Right lobe of liver (tissue), 6 donors: ENCODE measurements around the gene PPM1J. TPM values are rescaled to one million over a fixed set of nuclear protein-coding genes. Genes with fewer than 3 reads are reported as not detected.

Experiments used
- ATAC-seq, 4 donors: fragments of 200-7000 bp; cut with Tn5 transposase; one replicate each; pipeline ENCODE4 v1.9.1; 2020; ENCODE audit warnings: mild to moderate bottlenecking in 4 of 4, moderate library complexity in 4 of 4
- DNase-seq, 3 donors: peaks; one replicate each; pipeline ENCODE4 v3.0.0-alpha.2; 2020
- H3K27ac ChIP-seq, 3 donors: fragments of 200-600 bp; one replicate each; pipeline ENCODE4 v1.8.0; 2022
- H3K27me3 ChIP-seq, 2 donors: fragments of 200-600 bp; one replicate each; pipeline ENCODE4 v1.8.0; 2022
- H3K36me3 ChIP-seq, 4 donors: fragments of 200-600 bp; sonication (generic) in 1 of 4; one replicate each; pipeline versions ENCODE4 v1.5.1 to v1.8.0; 2017 to 2022; ENCODE audit warnings: control low read depth in 1 of 4
- H3K4me1 ChIP-seq, 4 donors: fragments of 200-600 bp; sonication (generic) in 1 of 4; one replicate each; pipeline versions ENCODE4 v1.5.1 to v1.8.0; 2017 to 2022; ENCODE audit warnings: control low read depth in 1 of 4
- H3K4me3 ChIP-seq, 3 donors: fragments of 200-600 bp; one replicate each; pipeline ENCODE4 v1.8.0; 2022
- H3K9me3 ChIP-seq, 4 donors: fragments of 200-600 bp; sonication (generic) in 1 of 4; one replicate each; pipeline versions ENCODE4 v1.5.1 to v1.8.0; 2017 to 2022; ENCODE audit warnings: control low read depth in 1 of 4
- CTCF ChIP-seq, 4 donors: fragments of 200-600 bp in 3 of 4; fragments of 450-650 bp in 1 of 4; IDR thresholded peaks; one replicate each; pipeline versions ENCODE4 v1.5.1 to v1.8.0; 2016 to 2022; ENCODE audit warnings: antibody characterized with exemption in 4 of 4, mild to moderate bottlenecking in 2 of 4
- POLR2A ChIP-seq: fragments of 450-650 bp; IDR thresholded peaks from one replicate; pipeline ENCODE4 v1.6.1; 2017; ENCODE audit warnings: antibody characterized with exemption, mild to moderate bottlenecking
- WGBS: methylation state at CpG from one replicate; pipeline ENCODE4 v1.1.6; 2018; ENCODE audit warnings: low coverage, low lambda C conversion rate; ENCODE audit not compliant: insufficient coverage; ENCODE audit errors: missing lambda C conversion rate; 5-methylcytosine and 5-hydroxymethylcytosine counted together
- intact Hi-C, 2 donors: fragments of 100-400 bp; cut with DNase I; formaldehyde crosslinking; loops; one replicate each; pipeline versions ENCODE4 v1.11.2 to v1.14.1; 2022
- total RNA-seq, 6 experiments: library from RNA; depleted of rRNA in 2 of 6; stranded (reverse); fragments of >200 nt in 2 of 6; fragmentation: NEBNext Ultra II Directional in 3 of 6; extraction: Animal tissue kit (Norgen Biotek cat#: 25700) in 3 of 6; gene quantifications; one replicate each; pipeline versions ENCODE4 v1.1.0 to v1.2.4, GENCODE V29; 2016 to 2023
- donor health status: DM: no; HTN: yes; CAD: no.
- donor health status: DM: no; HTN: no; CAD: no.
- donor health status: DM: no; HTN: no; CAD: no.
- donor health status: DM: no; HTN: yes; CAD: no.
- donor health status: DM: no; HTN: yes; CAD: no.

The PPM1J gene
- total RNA-seq, 6 experiments from 2014 or later, result 0.15 to 1.2 (median 0.40) TPM

GRCh38 chr1:112695276-112695675 is 19.9 kb downstream of the PPM1J start:
- H3K36me3 ChIP-seq, result peaks cover 0 to 31% (median 12%) of the 10 kb centered on the region in 4 donors
- intact Hi-C loops, result loop anchor here in 1 of 2 donors (10.0 kb wide), 1 partner anchor 310 kb away; no protein-coding TSS in a partner anchor
- DNase-seq (no peak), ATAC-seq (no peak)
- WGBS, result 87% methylated on average over 3 of the region's 9 CpGs
- H3K27ac ChIP-seq, result no peak overlapping the region
- no peak for TF ChIP-seq POLR2A
- no peak for TF ChIP-seq CTCF (IDR thresholded peaks at IDR 0.05)
- H3K4me1 ChIP-seq, result peaks cover 4 to 26% (median 17%) of the 10 kb centered on the region in 4 donors
- no peak overlapping the region for H3K4me3 ChIP-seq
- no peaks in the 10 kb centered on the region for H3K9me3 ChIP-seq
- H3K27me3 ChIP-seq, result no peaks in the 10 kb centered on the region

GRCh38 chr1:112694363-112694929 is 20.7 kb downstream of the PPM1J start:
- ATAC-seq, result peak in 1 of 4 donors; percentile 4
- no peaks in the 10 kb centered on the region for H3K9me3 ChIP-seq
- H3K27ac ChIP-seq, result no peak overlapping the region

GRCh38 chr1:112693821-112694220 is 21.3 kb downstream of the PPM1J start:
- Histone ChIP-seq H3K4me3 (no peak overlapping the region), H3K27ac (no peak overlapping the region), H3K27me3 (no peaks in the 10 kb centered on the region), H3K9me3 (no peaks in the 10 kb centered on the region), H3K36me3 (peaks cover 0 to 41% (median 14%) of the 10 kb centered on the region in 4 donors), H3K4me1 (peaks cover 0 to 11% (median 7%) of the 10 kb centered on the region in 4 donors)
- no peak for TF ChIP-seq POLR2A
- TF ChIP-seq CTCF (IDR thresholded peaks at IDR 0.05), result no peak
- WGBS, result no CpG with 5 or more reads among the region's 6 CpGs
- DNase-seq (no peak), ATAC-seq (no peak)
- intact Hi-C loops, result loop anchor here in 1 of 2 donors (10.0 kb wide), 1 partner anchor 309 kb away; no protein-coding TSS in a partner anchor

More at GRCh38 chr1:112694363-112694929, 20.7 kb downstream of the PPM1J start:
- Histone ChIP-seq H3K4me1 (peaks cover 2 to 18% (median 11%) of the 10 kb centered on the region in 4 donors), H3K4me3 (no peak overlapping the region), H3K27me3 (no peaks in the 10 kb centered on the region), H3K36me3 (peaks cover 0 to 39% (median 14%) of the 10 kb centered on the region in 4 donors)
- intact Hi-C loops, result loop anchor here in 1 of 2 donors (10.0 kb wide), 1 partner anchor 310 kb away; no protein-coding TSS in a partner anchor
- WGBS, result no CpG with 5 or more reads among the region's 15 CpGs
- DNase-seq, result no peak
- no peak for TF ChIP-seq POLR2A
- TF ChIP-seq CTCF (IDR thresholded peaks at IDR 0.05), result no peak

GRCh38 chr1:112692681-112693080 is 22.5 kb downstream of the PPM1J start:
- no peak for ATAC-seq
- H3K4me1 ChIP-seq, result peaks cover 0 to under 1% (median 0%) of the 10 kb centered on the region in 4 donors
- no peak overlapping the region for H3K4me3 ChIP-seq
- peaks cover 0 to 41% (median 14%) of the 10 kb centered on the region in 4 donors for H3K36me3 ChIP-seq
- no peak overlapping the region for H3K27ac ChIP-seq
- DNase-seq, result no peak
- no peaks in the 10 kb centered on the region for H3K27me3 ChIP-seq
- intact Hi-C loops, result loop anchor here in 1 of 2 donors (10.0 kb wide), 1 partner anchor 308 kb away; no protein-coding TSS in a partner anchor
- H3K9me3 ChIP-seq, result no peaks in the 10 kb centered on the region
- TF ChIP-seq POLR2A, result no peak
- TF ChIP-seq CTCF (IDR thresholded peaks at IDR 0.05), result no peak
- no CpG with 5 or more reads among the region's 5 CpGs for WGBS
